Epithelial cell of proximal tubule (primary cell): Measurements from ENCODE around the gene BLM. TPM values are rescaled to one million over a fixed set of nuclear protein-coding genes. Genes with fewer than 3 reads are reported as not detected.
"Not testable (repeated sequence)": the region's sequence is repeated elsewhere in the genome, so short reads cannot be mapped to it uniquely, and the experiment has no call there.

ENCODE experiments used
- DNase-seq: peaks from one replicate; pipeline ENCODE4 v3.0.0-alpha.2; 2011; ENCODE audit warnings: low read depth
- H3K4me3 ChIP-seq: 2 replicates; pipeline ENCODE4 v1.5.1; 2011; ENCODE audit warnings: low read depth, mild to moderate bottlenecking, low read length
- total RNA-seq: library from RNA; depleted of rRNA; stranded (reverse); fragments of >200 nt; gene quantifications from 2 replicates; pipeline ENCODE4 v1.2.3, GENCODE V29; 2015
- TF ChIP-seq, protein P1 (sequence below): conservative IDR thresholded peaks from 2 replicates; pipeline ENCODE4 v1.5.1; 2012; ENCODE audit warnings: low read depth, mild to moderate bottlenecking, low read length

Gene BLM
- 13.0 and 18.4 TPM in 2 replicates for total RNA-seq

DNA sequence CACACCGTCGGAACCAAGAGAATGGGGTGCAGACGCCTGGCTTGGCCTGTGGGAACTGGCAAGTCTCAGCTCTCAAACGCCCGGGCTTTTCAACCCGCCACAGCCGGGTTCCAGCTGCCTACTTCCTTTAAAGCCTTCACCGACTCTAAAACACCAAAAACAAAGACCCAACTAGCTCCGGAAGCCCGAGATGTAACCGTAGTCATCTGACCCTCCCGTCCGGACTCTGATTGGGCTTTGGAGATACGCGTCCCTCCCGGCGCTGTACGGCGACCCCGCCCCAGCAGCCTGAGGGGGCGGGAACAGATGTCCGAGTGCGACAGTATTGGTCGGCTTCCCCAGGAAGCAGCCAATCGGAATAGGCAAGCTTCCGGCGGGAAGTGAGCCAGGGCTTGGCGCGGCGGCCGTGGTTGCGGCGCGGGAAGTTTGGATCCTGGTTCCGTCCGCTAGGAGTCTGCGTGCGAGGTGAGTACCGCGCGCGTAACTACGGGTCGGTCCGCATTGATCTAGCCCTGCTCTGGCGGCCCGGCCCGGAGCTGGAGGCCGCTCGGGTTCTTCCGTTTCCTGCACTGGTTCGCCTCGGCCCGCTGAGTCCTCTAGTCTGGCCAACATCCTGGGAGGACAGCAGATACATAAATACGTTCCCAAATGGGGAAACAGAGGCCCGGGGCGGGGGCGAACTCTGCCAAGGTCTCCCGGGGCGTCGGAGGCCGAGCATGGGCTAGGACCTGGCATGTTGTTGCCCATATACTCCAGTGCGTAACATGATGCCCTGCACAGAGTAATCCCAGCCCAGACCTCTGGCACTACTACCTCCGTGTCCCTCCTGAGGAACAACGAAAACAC, at the start of gene BLM:
TSS of gene BLM (plus strand) at position 371 of the 846 bp plus-strand sequence. CDS start 30,047 bp downstream, outside the sequence.
- DNase-seq: peak; percentile 68
- TF ChIP-seq, protein P1, sequence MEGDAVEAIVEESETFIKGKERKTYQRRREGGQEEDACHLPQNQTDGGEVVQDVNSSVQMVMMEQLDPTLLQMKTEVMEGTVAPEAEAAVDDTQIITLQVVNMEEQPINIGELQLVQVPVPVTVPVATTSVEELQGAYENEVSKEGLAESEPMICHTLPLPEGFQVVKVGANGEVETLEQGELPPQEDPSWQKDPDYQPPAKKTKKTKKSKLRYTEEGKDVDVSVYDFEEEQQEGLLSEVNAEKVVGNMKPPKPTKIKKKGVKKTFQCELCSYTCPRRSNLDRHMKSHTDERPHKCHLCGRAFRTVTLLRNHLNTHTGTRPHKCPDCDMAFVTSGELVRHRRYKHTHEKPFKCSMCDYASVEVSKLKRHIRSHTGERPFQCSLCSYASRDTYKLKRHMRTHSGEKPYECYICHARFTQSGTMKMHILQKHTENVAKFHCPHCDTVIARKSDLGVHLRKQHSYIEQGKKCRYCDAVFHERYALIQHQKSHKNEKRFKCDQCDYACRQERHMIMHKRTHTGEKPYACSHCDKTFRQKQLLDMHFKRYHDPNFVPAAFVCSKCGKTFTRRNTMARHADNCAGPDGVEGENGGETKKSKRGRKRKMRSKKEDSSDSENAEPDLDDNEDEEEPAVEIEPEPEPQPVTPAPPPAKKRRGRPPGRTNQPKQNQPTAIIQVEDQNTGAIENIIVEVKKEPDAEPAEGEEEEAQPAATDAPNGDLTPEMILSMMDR: peak; percentile 25

DNA sequence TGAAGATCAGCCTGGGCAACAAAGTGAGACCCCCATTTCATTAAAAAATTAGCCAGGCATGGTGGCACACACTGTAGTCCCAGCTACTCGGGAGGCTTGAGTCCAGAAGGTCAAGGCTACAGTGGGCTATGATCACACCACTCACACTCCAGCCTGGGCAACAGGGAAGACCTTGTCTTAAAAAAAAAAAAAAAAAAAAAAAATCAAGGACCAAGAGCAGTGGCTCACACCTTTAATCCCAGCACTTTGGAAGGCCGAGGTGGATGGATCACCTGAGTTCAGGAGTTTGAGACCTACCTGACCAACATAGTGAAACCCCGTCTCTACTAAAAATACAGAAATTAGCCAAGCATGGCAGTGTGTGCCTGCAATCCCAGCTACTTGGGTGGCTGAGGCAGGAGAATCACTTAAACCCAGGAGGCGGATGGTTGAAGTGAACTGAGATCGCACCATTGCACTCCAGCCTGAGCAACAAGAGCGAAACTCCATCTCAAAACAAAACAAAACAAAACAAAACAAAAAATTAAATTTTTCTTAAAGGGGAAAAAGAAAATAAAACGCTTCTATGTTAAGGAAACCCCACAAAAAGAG, 49.3 kb upstream of the BLM start:
- H3K4me3 ChIP-seq: not testable (repeated sequence)

More for the DNA sequence above, at the start of gene BLM:
- peak within 1 kb of the TSS; percentile 73 for H3K4me3 ChIP-seq

DNA sequence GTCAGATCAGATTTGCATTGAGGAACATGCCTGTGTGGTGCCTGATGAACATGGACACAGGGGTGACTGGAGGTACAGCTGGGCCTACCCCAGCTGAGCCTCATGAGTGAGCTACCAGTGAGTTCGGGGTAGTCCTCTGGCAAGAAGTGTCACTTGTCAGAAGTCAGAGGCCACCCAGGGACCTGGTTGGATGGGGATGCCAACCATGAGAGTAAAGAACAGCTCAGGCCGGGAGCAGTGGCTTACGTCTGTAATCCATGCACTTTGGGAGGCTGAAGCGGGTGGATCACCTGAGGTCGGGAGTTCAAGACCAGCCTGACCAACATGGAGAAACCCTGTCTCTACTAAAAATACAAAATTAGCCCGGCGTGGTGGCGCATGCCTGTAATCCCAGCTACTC, 46.5 kb upstream of the BLM start:
- not testable (repeated sequence) for H3K4me3 ChIP-seq, DNase-seq

More for the DNA sequence above, 49.3 kb upstream of the BLM start:
- DNase-seq: not testable (repeated sequence)

DNA sequence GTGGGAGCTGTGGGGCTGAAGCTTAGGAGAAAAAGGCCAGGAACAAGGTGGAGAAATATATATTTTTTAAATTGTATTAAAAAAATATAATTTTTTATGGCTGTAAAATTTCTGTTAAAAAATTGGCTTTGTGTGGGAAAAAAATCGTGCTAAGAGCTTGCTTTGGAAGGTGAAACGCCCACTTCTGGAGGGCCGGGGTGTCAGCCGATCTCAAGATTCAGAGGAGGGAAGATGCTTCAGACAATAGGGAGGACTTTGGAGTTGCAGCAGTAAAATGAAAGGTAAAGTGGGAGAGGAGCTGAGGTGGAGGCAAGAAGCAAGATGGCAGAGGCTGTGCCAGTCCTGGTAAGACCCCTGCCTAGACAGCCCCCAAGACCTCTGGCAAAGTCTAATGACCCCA, 45.9 kb upstream of the BLM start:
- TF ChIP-seq, protein P1: no peak
- no peak overlapping the region for H3K4me3 ChIP-seq
- DNase-seq: no peak

DNA sequence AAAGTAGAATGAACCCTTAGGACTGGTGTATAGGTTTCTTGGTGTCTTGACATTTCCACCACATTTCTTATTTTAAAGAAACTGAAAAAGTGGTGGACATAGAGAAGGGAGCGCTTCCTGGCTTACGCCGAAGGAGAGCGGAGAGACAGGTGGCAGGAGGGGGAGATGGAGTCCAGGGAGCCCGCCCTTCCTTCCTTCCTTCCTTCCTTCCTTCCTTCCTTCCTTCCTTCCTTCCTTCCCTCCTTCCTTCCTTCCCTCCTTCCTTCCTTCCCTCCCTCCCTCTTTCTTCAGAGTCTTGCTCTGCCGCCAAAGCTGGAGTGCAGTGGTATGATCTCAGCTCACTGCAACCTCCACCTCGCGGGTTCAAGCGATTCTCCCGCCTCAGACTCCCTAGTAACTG, 43.8 kb upstream of the BLM start:
- not testable (repeated sequence) for DNase-seq, H3K4me3 ChIP-seq

DNA sequence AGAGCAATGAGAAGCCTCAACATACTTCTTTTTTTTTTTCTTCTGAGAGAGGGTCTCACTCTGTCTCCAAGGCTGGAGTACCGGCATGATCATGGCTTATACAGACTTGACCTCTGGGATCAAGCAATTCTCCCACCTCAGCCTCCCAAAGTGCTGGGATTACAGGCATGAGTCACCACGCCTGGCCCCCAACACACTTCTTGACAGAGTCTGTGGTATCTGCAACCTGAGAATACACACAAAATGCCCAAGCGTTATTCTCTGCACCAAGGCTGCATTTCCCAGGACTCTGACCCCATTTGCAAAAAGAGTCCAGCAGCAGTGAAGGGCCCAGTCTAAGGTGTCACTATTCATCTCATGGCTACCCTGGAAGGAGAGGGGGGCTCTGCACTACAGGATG, 42.7 kb upstream of the BLM start:
- DNase-seq: no peak
- TF ChIP-seq, protein P1: no peak
- no peak overlapping the region for H3K4me3 ChIP-seq

DNA sequence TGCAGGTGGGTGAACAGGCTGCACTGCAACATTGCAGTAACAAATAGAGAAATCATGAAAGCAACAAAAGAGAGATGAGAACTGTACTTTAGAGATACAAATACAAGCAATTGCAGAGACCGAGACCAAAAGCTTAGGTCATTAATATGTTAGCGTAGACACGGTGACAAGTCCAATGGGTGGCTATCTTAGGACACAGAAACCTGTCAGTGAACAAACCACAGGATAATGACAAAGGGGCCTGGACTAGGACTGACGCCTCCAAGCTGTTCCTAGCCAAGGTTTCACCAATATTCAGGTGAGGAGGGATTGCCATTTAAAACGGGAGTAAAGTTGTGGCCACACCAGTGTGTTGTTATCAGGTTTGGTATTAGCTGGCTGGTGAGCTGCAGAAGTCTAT, 41.7 kb upstream of the BLM start:
- no peak for DNase-seq
- TF ChIP-seq, protein P1: no peak
- no peak overlapping the region for H3K4me3 ChIP-seq

DNA sequence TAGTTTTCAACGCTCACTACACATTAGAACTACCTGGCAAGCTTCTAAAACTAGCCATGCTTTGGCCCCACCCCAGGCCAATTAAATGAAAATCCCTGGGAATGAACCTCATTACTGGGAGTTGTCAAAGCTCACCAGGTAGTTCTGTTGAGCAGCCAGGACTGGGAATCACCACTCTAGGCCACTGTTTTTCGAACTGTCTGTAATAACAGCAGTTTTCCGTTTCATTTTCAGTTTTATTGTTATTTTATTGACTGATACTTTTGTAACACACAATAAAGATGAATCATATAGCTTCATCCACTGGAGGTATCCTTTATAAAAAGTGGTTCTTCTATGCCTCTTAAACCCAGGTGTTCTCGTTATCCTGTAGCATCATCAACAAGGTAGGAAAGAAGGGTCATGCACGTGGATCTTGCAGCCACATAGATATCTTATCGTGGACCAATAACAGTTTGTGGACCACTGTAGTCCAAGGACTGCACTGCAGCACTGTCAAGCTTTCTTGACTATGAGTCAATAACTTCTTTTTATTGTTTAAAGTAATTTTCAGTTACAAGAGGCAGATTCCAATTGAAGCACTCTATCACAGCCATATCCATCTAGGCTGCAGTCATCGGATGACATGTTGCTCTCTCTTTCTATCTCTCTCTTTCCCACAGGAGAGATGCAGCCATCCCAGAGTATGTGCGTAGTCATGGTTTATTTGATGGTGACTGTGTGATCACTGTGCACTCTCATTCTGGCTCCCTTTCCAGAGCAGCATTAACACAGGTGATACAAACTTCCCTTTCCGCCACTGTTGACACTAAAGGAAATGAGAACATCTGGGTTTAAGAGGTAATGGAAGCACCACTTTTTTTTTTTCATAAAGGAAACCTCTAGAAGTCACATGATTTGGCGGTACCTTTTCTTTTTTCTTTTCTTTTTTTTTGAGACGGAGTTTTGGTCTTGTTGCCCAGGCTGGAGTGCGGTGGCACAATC, 39.0 kb upstream of the BLM start:
- DNase-seq: no peak
- TF ChIP-seq, protein P1: no peak
- no peak overlapping the region for H3K4me3 ChIP-seq
